GM19438 (cell line): ENCODE data around the gene SPATA1.
"Not testable (repeated sequence)": the region's sequence is repeated elsewhere in the genome, so short reads cannot be mapped to it uniquely, and the experiment has no call there.

Experiments used
- ATAC-seq: cut with Tn5 transposase; IDR thresholded peaks from one replicate; pipeline ENCODE4 v1.9.1; 2021; ENCODE audit warnings: low read depth; ENCODE audit not compliant: unreplicated experiment

The SPATA1 gene

DNA sequence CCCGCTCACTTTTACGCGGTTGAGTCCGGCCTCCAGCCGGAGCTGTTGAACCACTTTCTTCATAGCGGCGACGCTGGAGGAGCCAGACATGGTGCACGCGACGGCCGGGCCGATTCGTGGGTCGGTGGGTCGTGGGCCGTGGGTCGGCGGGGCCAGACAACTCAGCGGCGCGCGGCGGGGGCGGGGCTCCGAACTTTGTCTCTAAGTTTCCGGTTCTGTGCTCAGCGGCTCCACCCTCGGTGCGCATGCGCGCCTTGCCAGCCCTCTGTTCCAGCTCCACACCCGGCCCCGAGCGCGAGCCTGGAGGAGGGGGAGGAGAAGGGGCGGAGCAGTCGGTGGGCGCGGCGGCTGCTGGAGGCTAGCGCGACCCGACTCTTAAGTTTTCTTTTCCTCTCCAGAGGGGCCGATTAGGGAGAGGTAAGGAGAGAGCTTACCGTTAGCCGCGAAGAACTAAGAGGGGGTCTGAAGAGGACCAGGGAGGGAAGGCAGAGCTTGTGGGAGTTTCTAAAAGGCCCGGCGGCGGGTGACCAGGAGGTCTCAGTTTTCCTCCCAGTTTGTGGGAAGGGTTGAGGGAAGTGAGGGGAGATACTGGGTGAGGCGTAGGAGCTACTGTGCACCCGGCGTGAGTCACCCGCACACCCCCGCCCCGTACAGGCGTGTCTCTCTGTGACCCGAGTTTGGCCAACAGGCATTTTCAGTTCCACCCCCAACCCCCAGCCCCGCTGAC, at the start of gene SPATA1, which contains the start of gene GNG5:
TSS of gene SPATA1 (plus strand) at position 385 of the 727 bp plus-strand sequence. CDS start 9,974 bp downstream, outside the sequence.
TSS of gene GNG5 (minus strand) at position 580 of the 727 bp plus-strand sequence. CDS start at position 90, 490 bp downstream.
- peak; percentile 81 for ATAC-seq

DNA sequence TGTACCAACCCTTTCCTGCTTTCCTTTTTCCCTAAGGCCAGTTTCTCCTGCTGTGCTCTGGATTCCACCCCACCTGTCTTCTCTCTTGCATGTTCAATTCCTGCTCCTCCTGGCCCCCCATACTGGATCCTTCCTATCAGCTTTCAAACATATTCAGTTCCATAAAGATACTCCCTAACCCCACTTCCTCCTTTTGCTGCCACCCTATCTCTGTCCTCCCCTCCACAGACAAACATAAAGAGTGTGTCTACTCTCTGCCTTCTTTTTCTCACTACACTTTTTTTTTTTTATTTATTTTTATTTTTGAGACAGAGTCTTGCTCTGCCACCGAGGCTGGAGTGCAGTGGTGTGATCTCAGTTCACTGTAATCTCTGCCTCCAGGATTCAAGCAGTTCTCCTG, 44.1 kb upstream of the SPATA1 start:
- ATAC-seq, result no peak

DNA sequence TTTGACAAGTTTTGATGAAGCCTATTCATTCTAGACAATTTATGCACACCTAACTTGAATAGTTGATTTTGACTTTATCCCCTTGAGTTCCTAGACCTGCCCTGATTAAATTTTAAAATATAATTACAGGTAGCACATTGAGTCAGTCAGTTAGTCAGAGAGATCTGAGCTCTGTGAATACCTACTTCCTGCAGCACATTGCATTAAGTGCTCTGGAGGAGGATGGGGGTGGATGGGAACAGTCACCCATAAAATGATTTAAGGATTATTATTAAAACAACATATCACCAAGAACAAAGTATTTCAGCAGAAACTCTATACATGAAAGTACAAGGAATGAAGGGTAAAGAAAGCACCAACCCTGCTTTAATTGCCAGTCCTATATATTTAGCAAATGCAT, 38.9 kb upstream of the SPATA1 start:
- ATAC-seq, result no peak

GRCh38 chr1:84476225-84476624, 30.0 kb upstream of the SPATA1 start:
- no peak for ATAC-seq

DNA sequence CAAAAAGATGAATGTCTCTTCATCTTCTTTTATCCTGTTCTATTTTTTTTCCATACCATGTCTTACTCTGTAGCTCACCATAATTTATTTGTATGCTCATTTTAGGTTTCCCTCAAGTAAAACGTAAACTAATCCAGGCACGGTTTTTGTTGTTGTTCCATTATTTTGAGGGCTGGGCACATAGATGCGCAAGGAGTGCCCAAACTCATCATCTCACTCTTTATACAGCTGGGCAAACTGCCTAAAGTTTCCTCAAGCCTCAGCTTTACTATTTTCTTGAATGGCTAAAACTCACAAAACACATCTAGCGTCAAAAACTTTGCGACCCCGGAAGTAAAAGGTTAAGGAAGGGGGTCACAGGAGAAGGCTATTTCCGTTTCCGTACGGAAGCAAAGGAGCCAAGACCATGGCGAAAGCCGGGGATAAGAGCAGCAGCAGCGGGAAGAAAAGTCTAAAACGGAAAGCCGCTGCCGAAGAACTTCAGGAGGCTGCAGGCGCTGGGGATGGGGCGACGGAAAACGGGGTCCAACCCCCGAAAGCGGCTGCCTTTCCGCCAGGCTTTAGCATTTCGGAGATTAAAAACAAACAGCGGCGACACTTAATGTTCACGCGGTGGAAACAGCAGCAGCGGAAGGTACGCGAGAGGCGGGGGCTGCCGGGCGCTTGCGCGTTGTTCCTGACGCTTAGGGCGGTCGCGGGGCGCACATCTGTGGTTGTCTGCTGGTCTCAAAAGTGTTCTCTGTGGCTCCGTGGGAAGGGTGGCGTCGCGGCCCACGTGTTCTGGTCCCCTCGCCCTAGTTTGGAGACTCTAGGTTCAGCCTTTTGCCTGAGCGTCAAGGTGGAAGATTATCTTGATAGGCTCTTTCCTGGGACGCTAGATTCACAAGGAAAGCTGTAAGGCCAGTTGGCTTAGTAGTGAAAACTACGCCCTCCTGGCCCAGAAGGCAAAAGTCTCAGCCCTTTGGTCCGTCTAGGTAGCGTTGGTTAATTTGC, 27.0 kb upstream of the SPATA1 start, which contains the start of gene RPF1:
TSS of gene RPF1 (plus strand) at position 391 of the 993 bp plus-strand sequence. CDS start at position 407, 16 bp downstream.
- peak; percentile 98 for ATAC-seq

GRCh38 chr1:84479998-84480397, 26.2 kb upstream of the SPATA1 start:
- ATAC-seq, result no peak

GRCh38 chr1:84480650-84481049, 25.5 kb upstream of the SPATA1 start:
- no peak for ATAC-seq

GRCh38 chr1:84481317-84481716, 24.9 kb upstream of the SPATA1 start:
- no peak for ATAC-seq

DNA sequence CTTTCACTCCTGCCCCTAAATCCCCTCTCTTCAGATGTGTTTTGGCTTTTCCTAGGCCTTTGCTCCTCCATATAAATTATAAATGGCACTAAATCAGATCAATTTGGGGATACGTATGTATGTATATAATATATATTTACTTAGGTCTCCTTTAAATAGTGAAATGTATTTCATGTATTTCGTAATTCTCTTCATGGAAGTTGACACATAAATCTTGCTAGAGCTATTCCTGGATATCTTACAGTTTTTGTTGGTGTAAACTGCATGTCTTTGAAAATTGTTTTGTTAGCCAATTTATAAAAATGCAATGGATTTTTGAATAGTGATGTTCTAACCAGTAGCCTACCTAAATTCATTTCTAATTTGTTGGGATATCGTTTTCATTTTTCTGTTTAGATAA, 18.1 kb upstream of the SPATA1 start:
- no peak for ATAC-seq

DNA sequence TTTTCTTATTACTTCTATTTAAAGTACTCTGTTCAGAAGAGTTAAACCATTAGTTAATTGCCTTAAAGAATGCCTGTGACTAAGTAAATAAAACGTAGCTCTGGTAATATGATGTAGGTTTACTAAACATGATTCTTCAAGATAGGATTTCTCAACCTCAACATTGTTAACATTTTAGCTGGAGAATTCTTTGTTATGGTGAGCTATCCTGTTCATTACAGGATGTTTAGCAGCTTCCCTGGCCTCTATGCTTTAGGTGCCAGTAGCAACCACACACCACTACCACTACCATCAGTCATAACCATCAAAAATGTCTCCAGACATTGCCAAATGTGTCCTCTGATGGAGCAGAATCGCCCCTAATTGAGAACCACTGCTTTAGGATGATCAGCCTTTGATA, 16.4 kb upstream of the SPATA1 start:
- no peak for ATAC-seq

DNA sequence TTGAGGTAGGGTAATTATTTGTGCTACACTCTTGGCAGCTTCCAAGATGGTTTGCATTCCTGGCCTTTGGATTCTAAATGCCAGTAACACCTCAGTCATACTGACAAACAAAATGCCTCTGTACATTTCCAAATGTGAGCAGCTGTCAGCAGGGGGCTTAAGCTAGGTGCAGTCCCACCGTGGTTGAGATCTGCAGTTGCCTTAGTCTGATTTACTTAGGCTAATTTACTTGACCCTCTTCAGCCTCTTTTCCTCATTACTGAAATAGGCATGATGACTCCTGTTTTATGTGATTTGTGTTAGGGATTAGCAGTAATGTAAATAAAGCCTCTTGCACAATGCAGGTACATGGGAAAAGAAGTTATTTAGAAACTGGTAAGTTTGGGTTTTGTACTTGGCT, 13.5 kb upstream of the SPATA1 start:
- no peak for ATAC-seq

- ATAC-seq, result no peak
Measured at GRCh38 chr1:84493747-84494146, 12.4 kb upstream of the SPATA1 start.

DNA sequence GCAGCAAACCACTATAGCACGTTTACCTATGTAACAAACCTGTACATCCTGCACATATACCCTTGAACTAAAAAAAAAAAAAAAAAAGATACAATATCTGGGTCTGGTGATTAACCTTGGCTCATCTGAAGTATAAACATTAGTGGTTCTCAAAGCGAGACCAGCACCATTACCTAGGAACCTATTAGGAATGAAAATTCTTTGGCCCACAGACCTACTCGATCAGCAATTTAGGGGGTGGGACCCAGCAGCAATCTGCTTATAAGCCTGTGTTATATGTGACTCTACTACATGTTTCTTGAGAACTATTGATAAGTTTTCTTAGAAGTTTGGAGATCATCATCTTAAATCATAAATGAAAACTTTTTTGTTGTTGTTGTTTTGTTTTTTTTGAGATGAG, 9.7 kb upstream of the SPATA1 start:
- ATAC-seq, result no peak

DNA sequence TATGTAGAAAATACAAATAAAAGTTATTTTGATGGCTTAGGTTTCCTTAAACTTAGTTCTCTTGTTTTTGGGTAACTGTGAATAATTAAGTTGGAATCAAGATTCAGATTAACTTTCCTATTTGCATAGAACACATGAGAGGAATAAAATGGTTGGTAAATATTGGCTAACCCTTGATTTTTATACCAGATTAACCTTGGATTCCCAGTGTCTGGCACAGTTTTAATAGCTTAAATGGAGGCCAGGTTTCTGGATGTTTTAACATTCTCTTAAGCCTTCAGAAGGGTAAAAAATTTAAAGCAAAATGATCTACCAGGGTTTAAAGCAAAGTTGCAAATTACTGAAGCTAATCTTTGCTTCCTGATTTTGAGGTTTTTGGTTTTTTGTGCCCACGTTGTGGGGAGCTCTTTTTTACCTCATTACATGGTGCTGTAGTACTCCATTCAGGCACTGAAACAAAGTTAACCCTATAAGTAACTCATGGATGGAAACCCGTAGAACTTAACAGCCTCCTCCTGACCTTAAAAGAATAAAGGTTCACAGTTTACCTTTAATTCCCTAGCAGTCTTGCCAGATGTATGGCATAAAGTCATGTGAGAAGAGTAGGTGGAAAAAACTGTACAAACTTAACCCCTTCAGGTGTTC, 8.4 kb upstream of the SPATA1 start:
- ATAC-seq, result no peak

DNA sequence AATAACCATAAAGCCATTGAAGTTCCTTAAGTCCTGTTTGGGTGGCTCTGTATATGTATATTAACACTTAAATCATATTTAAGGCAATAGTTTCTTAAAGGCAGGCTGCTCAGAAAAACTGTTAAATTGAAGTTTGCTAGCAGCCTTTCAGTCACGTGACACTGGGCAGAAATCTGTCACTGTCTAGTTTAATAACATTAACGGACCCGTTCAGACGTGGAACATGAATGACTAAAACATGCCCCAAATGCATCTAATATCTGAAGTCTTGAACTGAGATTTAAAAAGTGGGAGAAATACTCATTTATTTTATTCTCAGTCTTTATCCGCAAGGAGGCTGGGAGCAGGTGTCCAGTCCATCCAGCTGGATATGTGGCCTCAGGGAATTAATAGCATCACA, 3.3 kb upstream of the SPATA1 start:
- no peak for ATAC-seq

GRCh38 chr1:84504580-84505492, 1.4 kb upstream of the SPATA1 start:
- ATAC-seq, result no peak

DNA sequence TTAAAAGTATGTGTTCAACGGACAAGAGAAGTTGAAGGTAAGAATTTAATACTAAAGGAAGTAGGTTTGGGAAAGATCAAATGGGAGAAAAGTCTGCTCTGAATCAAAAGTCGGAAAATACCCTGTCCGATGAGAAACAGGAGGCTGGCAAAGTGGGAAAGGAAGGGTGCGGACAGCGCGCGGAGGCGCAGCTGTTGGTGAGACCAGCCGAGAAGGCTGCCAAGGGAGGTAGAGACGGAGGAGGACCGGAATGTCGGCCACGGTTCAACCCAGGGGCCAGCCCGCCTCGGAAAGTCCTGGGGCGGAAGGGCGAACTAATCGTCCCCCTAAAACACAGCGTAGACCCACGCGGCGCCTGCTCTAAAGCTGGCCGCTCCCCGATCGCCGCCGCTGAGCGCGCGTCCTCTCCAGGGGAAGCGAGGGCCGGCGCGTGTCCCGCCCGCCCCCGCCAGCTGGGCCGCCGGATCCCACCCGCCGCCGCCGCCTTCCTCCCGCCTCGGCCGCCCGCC, 639 bp upstream of the SPATA1 start:
- peak; percentile 34 for ATAC-seq

DNA sequence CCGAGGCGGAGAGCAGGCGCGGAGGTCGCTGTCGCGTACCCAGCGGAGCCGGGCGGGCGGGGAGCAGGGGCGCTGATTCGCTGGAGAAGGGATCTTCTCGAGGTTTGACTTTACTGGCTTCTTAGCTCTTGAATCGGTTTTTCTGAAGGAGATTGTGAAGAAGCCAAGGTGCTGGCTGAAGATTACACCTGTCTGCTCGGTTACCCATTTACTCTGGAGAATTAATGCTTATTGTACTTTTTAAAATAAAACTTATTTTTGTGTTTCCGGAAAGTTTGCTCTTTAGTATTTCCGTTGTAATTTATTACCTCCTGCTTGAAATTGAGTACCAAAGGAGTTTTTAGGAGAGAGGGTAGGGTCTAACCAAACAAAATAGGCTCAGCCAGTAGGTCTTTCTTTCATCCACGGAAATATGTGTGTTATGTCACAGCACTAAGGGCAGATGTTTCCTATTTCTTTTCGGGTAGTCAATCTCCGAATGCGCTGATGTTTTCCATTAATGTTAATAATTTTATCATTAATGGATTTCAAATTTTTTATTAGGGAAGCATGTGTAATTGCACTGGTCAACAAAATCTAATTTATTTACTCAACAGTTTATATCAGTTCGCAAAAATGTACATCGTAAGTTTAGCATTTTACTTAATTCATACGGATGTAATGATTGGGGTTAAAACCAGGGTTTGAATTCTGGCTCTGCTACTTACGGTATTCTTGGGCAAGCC, 705 bp downstream of the SPATA1 start:
- ATAC-seq, result no peak

DNA sequence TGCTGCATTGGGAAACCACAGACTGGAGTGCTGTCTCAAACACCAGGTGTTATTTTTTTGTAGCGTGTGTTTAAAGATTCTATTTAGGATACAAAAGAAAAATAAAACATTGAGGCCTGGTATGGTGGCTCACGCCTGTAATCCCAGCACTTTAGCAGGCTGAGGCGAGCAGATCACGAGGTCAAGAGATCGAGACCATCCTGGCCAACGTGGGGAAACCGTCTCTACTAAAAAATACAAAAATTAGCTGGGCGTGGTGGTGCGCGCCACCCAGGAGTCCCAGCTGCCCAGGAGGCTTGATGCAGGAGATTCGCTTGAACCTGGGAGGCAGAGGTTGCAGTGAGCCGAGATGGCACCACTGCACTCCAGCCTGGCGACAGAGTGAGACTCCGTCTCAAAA, 1.7 kb downstream of the SPATA1 start:
- not testable (repeated sequence) for ATAC-seq
